ENCODE measurements around the gene CCDC149.

Gene CCDC149

GRCh38 chr4:24799196-24799543, 113.7 kb downstream of the CCDC149 start:
- no peak for DNase-seq

GRCh38 chr4:24798036-24798610, 114.7 kb downstream of the CCDC149 start:
- DNase-seq, result no peak

GRCh38 chr4:24796620-24797019, 116.2 kb downstream of the CCDC149 start:
- DNase-seq, result no peak

GRCh38 chr4:24795666-24796381, 117.0 kb downstream of the CCDC149 start:
- DNase-seq, result no peak

GRCh38 chr4:24794916-24795665, 117.8 kb downstream of the CCDC149 start, which contains the start of gene SOD3:
Gene SOD3 (plus strand): TSS chr4:24795573. CDS start chr4:24799522, 3,949 bp downstream.
- no peak for DNase-seq

- no peak for DNase-seq
Measured at GRCh38 chr4:24794480-24794879, 118.4 kb downstream of the CCDC149 start.

- DNase-seq, result no peak
Measured at GRCh38 chr4:24794051-24794450, 118.8 kb downstream of the CCDC149 start.

GRCh38 chr4:24793219-24794005, 119.4 kb downstream of the CCDC149 start:
- DNase-seq, result peak in 1 of 2 experiments; percentile 3

- no peak for DNase-seq
Measured at GRCh38 chr4:24792552-24792951, 120.3 kb downstream of the CCDC149 start.

- no peak for DNase-seq
Measured at GRCh38 chr4:24791043-24791442, 121.8 kb downstream of the CCDC149 start.

- DNase-seq, result no peak
Measured at GRCh38 chr4:24783506-24783905, 129.3 kb downstream of the CCDC149 start.

- no peak for DNase-seq
Measured at GRCh38 chr4:24781999-24782745, 130.7 kb downstream of the CCDC149 start.

GRCh38 chr4:24780936-24781495, 131.8 kb downstream of the CCDC149 start:
- no peak for DNase-seq

- DNase-seq, result no peak
Measured at GRCh38 chr4:24778464-24779225, 134.2 kb downstream of the CCDC149 start.

GRCh38 chr4:24777536-24778463, 135.0 kb downstream of the CCDC149 start:
- DNase-seq, result no peak

- DNase-seq, result no peak
Measured at GRCh38 chr4:24775750-24776149, 137.1 kb downstream of the CCDC149 start.

- DNase-seq, result no peak
Measured at GRCh38 chr4:24775032-24775605, 137.7 kb downstream of the CCDC149 start.

GRCh38 chr4:24774452-24774851, 138.4 kb downstream of the CCDC149 start:
- no peak for DNase-seq

GRCh38 chr4:24772952-24773351, 139.9 kb downstream of the CCDC149 start:
- no peak for DNase-seq
